C4-2B (cell line): ENCODE results near the gene GIT2.

Experiments
- H3K27ac ChIP-seq: fragments of 450-650 bp; 2 replicates; pipeline ENCODE4 v1.5.1; 2017
- ZFX ChIP-seq: fragments of 450-650 bp; IDR thresholded peaks from 2 replicates; pipeline ENCODE4 v1.6.1; 2017
- TF ChIP-seq, protein P1 (sequence below): fragments of 450-650 bp; conservative IDR thresholded peaks from 2 replicates; pipeline ENCODE4 v1.5.1; 2017; ENCODE audit warnings: mild to moderate bottlenecking

GIT2 gene

GRCh38 chr12:109900752-109901580, 95.2 kb downstream of the GIT2 start:
- H3K27ac ChIP-seq = peak overlapping the region; percentile 86
- TF ChIP-seq, protein P1, sequence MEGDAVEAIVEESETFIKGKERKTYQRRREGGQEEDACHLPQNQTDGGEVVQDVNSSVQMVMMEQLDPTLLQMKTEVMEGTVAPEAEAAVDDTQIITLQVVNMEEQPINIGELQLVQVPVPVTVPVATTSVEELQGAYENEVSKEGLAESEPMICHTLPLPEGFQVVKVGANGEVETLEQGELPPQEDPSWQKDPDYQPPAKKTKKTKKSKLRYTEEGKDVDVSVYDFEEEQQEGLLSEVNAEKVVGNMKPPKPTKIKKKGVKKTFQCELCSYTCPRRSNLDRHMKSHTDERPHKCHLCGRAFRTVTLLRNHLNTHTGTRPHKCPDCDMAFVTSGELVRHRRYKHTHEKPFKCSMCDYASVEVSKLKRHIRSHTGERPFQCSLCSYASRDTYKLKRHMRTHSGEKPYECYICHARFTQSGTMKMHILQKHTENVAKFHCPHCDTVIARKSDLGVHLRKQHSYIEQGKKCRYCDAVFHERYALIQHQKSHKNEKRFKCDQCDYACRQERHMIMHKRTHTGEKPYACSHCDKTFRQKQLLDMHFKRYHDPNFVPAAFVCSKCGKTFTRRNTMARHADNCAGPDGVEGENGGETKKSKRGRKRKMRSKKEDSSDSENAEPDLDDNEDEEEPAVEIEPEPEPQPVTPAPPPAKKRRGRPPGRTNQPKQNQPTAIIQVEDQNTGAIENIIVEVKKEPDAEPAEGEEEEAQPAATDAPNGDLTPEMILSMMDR = no peak
- TF ChIP-seq ZFX = no peak

DNA sequence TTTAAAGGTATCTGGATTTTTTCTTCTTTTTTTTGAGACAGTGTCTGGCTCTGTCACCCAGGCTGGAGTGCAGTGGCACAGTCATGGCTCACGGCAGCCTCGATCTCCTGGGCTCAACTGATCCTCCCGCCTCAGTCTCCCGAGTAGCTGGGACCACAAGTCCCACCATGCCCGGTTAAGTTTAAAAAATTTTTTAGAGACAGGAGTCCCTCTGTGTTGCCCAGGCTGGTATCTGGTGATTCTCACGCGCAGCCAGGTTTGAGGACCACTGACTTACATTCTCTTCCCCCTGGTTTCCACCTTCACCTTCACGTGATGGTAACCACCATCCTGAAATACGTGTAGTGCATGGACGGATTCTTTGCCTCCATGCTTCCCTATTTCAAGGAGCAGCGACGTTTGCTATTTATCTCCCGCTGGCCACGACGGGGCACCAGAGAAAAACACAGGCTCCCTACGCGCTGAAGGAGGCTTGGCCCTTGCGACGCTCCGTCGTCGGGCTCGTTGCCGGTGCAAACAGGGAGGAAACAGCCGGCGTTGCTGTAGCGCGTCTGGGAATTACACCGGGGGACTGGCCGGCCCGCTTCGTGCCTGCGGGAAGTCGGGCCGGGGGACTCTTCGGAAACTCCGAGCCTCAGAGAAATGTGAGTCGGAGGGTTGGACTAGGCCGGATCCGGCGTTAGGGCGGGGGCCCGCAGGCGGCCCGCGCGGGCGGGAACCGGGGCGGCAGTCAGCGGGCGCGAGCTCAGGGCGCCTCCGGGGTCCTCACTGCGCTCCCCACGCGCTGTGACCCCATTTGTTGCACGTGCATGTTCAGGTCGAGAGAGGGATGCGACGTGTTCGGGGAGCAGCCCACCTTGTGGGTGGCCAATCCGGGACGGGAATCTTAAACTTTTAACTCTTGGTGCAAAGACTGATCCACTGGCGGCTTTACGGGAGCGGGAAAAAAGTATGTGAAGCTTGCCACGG, 96.1 kb downstream of the GIT2 start, which contains the start of gene TCHP:
TCHP (plus strand) TSS at position 492 of the 969 bp plus-strand sequence. CDS start 2,753 bp downstream, outside the sequence.
- peak within 1 kb of the TSS; percentile 86 for H3K27ac ChIP-seq
- peak; percentile 85 for TF ChIP-seq ZFX
- TF ChIP-seq, protein P1 = no peak; the same call in 1 of the 2 replicates

DNA sequence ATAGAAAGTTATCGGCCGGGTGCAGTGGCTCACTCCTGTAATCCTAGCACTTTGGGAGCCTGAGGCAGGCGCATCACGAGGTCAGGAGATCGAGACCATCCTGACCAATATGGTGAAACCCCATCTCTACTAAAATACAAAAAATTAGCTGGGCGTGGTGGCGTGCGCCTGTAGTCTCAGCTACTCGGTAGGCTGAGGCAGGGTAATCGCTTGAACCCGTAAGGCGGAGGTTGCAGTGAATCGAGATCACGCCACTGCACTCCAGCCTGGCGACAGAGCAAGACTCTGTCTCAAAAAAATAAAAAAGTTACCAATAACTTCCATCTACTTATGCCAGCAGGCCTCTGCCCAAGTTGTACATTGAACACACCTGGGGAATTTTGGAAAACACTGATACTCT, 96.8 kb downstream of the GIT2 start:
- peak overlapping the region; percentile 86 for H3K27ac ChIP-seq

DNA sequence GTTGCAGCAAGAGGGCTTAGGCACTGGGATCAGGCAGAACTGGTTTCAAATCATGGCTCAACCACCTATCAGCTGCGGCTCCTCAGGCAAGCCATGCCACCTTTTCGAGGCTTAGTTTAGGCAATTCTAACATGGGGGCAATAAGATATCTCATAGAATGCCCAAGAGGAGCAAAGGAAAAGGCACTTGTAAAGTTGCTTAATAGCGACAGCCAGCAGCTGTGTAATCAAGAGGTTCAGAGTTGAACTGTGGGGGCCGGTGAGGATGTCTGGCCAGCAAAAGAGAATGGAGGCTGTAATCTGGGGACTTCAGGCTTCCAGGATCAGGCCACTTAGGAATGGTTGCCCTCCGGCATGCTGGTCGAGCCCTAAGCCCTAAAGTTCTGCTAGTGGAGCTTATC, 99.1 kb downstream of the GIT2 start:
- no peak overlapping the region for H3K27ac ChIP-seq
- TF ChIP-seq, protein P1 = no peak
- no peak for TF ChIP-seq ZFX

DNA sequence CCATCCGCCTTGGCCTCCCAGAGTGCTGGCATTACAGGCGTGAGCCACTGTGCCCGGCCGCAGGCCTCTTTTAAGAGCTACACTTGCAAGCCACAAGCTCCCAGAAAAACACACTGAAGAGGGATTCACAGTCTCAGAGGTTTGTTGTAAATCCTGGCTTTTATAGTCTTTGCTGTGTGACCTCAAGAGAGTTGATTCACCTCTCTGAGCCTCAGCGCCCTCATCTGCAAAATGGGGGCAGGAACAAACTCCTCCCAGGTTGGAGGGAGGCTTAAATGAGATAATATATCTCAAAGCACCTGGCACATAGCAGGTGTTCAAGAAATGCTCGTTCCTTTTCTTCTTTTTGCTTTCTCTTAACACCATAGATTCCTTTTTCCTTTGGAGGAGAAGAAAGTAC, 100.0 kb downstream of the GIT2 start:
- TF ChIP-seq, protein P1 = no peak
- TF ChIP-seq ZFX = no peak
- H3K27ac ChIP-seq = no peak overlapping the region

- no peak overlapping the region for H3K27ac ChIP-seq
- TF ChIP-seq ZFX = no peak
- TF ChIP-seq, protein P1 = no peak
Observed at GRCh38 chr12:109894939-109895338, 101.2 kb downstream of the GIT2 start.

DNA sequence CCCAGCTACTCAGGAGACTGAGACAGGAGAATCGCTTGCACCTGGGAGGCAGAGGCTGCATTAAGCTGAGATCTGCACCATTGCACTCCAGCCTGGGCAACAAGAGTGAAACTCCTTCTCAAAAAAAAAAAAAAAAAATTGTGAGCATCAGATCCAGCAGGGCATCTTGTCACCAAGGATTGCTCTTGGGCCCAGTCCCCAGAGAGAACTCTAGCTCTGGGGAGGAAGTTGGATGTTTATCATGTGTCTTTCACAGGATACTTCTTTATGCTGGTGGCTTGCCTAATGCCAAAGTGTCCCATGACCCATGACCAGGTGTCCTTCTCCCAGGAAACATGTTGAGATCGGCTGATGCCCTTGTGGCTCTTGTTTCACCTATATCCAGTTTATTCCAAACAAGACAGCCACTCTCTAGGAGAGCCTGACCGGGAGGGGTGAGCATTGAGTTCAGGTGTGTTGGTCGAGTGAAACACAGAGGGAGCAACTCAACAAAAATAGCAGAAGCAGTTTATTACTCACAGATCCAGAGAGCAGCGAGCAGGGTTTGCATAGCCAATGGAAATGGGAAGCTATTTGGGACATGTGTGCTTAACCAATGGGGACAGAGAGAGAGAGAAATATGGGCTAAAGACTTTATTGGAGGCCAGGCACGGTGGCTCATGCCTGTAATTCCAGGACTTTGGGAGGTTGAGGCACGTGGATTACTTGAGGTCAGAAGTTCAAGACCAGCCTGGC, 102.7 kb downstream of the GIT2 start:
- H3K27ac ChIP-seq = no peak overlapping the region
- TF ChIP-seq, protein P1 = no peak
- TF ChIP-seq ZFX = no peak
